HEK293 (cell line): ENCODE measurements around the gene ZNF594.
A peak's percentile ranks its signal among the peaks of the same experiment; 100 is the strongest.

ENCODE experiments used
- BCL11A ChIP-seq: fragments of 450-650 bp; formaldehyde crosslinking; IDR thresholded peaks from 2 replicates; pipeline ENCODE4 v1.5.1; 2016; ENCODE audit warnings: low read depth, missing biosample characterization, missing genetic modification characterization
- BCL6B ChIP-seq: fragments of 450-650 bp; formaldehyde crosslinking; IDR thresholded peaks from 2 replicates; pipeline ENCODE4 v1.5.1; 2017; ENCODE audit warnings: missing biosample characterization, missing genetic modification characterization
- EGR2 ChIP-seq: fragments of 450-650 bp; formaldehyde crosslinking; IDR thresholded peaks from 2 replicates; pipeline ENCODE4 v1.5.1; 2016; ENCODE audit warnings: low read depth, missing biosample characterization, missing genetic modification characterization
- HIC1 ChIP-seq: fragments of 450-650 bp; formaldehyde crosslinking; IDR thresholded peaks from 2 replicates; pipeline ENCODE4 v1.5.1; 2016; ENCODE audit warnings: missing biosample characterization, missing genetic modification characterization
- KLF17 ChIP-seq: fragments of 450-650 bp; formaldehyde crosslinking; IDR thresholded peaks from 2 replicates; pipeline ENCODE4 v1.5.1; 2016; ENCODE audit warnings: missing biosample characterization, missing genetic modification characterization
- OSR2 ChIP-seq: fragments of 450-650 bp; formaldehyde crosslinking; IDR thresholded peaks from 2 replicates; pipeline ENCODE4 v1.5.1; 2016; ENCODE audit warnings: missing biosample characterization, missing genetic modification characterization
- PBX3 ChIP-seq: sonication (generic); formaldehyde crosslinking; IDR thresholded peaks from 2 replicates; pipeline ENCODE4 v1.8.1; 2022; ENCODE audit warnings: mild to moderate bottlenecking, moderate library complexity, missing genetic modification reagents
- PRDM1 ChIP-seq: fragments of 450-650 bp; formaldehyde crosslinking; IDR thresholded peaks from 2 replicates; pipeline ENCODE4; 2016; ENCODE audit warnings: missing biosample characterization, missing genetic modification characterization
- PRDM10 ChIP-seq: fragments of 450-650 bp; formaldehyde crosslinking; IDR thresholded peaks from 2 replicates; pipeline ENCODE4 v1.5.1; 2016; ENCODE audit warnings: missing biosample characterization, missing genetic modification characterization
- PRDM4 ChIP-seq: fragments of 450-650 bp; formaldehyde crosslinking; IDR thresholded peaks from 2 replicates; pipeline ENCODE4 v1.5.1; 2017; ENCODE audit warnings: missing biosample characterization, missing genetic modification characterization
- REPIN1 ChIP-seq: fragments of 450-650 bp; formaldehyde crosslinking; IDR thresholded peaks from 2 replicates; pipeline ENCODE4 v1.5.1; 2017; ENCODE audit warnings: missing biosample characterization, missing genetic modification characterization, low read depth
- SCRT2 ChIP-seq: fragments of 450-650 bp; formaldehyde crosslinking; IDR thresholded peaks from 2 replicates; pipeline ENCODE4 v1.5.1; 2016; ENCODE audit warnings: missing biosample characterization, missing genetic modification characterization
- SP7 ChIP-seq: fragments of 450-650 bp; formaldehyde crosslinking; IDR thresholded peaks from 2 replicates; pipeline ENCODE4 v1.5.1; 2016; ENCODE audit warnings: missing biosample characterization, missing genetic modification characterization
- ZNF10 ChIP-seq: fragments of 450-650 bp; formaldehyde crosslinking; IDR thresholded peaks from 2 replicates; pipeline ENCODE4 v1.5.1; 2017; ENCODE audit warnings: missing biosample characterization, missing genetic modification characterization
- ZNF18 ChIP-seq: fragments of 450-650 bp; formaldehyde crosslinking; IDR thresholded peaks from 2 replicates; pipeline ENCODE4 v1.5.1; 2016; ENCODE audit warnings: missing biosample characterization, missing genetic modification characterization
- ZNF350 ChIP-seq: fragments of 450-650 bp; formaldehyde crosslinking; IDR thresholded peaks from 2 replicates; pipeline ENCODE4 v1.5.0; 2017; ENCODE audit warnings: missing biosample characterization, mild to moderate bottlenecking, missing genetic modification characterization
- ZNF354C ChIP-seq: fragments of 450-650 bp; formaldehyde crosslinking; IDR thresholded peaks from 2 replicates; pipeline ENCODE4 v1.5.1; 2016; ENCODE audit warnings: missing biosample characterization, missing genetic modification characterization, low read depth, borderline replicate concordance
- ZNF366 ChIP-seq: fragments of 450-650 bp; formaldehyde crosslinking; conservative IDR thresholded peaks from 2 replicates; pipeline ENCODE4 v1.5.1; 2016; ENCODE audit warnings: missing biosample characterization, missing genetic modification characterization
- ZNF549 ChIP-seq: fragments of 450-650 bp; IDR thresholded peaks from 2 replicates; pipeline ENCODE4 v1.5.1; 2018; ENCODE audit warnings: missing biosample characterization, missing genetic modification characterization, mild to moderate bottlenecking, inconsistent platforms, moderate library complexity
- ZNF555 ChIP-seq: fragments of 450-650 bp; formaldehyde crosslinking; conservative IDR thresholded peaks from 2 replicates; pipeline ENCODE4 v1.5.1; 2017; ENCODE audit warnings: missing biosample characterization, mild to moderate bottlenecking, missing genetic modification characterization, inconsistent platforms
- ZNF600 ChIP-seq: fragments of 450-650 bp; formaldehyde crosslinking; IDR thresholded peaks from 2 replicates; pipeline ENCODE4 v1.5.1; 2016; ENCODE audit warnings: missing biosample characterization, missing genetic modification characterization
- ZNF629 ChIP-seq: fragments of 450-650 bp; formaldehyde crosslinking; IDR thresholded peaks from 2 replicates; pipeline ENCODE4 v1.5.1; 2017; ENCODE audit warnings: missing biosample characterization, missing genetic modification characterization
- ZNF660 ChIP-seq: fragments of 450-650 bp; IDR thresholded peaks from 2 replicates; pipeline ENCODE4 v1.5.1; 2018; ENCODE audit warnings: missing biosample characterization, mild to moderate bottlenecking, missing genetic modification characterization
- ZNF747 ChIP-seq: fragments of 450-650 bp; formaldehyde crosslinking; IDR thresholded peaks from 2 replicates; pipeline ENCODE4 v1.5.1; 2016; ENCODE audit warnings: missing biosample characterization, missing genetic modification characterization
- ZSCAN30 ChIP-seq: fragments of 450-650 bp; IDR thresholded peaks from 2 replicates; pipeline ENCODE4 v1.5.1; 2018; ENCODE audit warnings: missing biosample characterization, mild to moderate bottlenecking, missing genetic modification characterization, moderate library complexity

Gene ZNF594

GRCh38 chr17:5191541-5192417 lies at the start of gene ZNF594 (continued):
- TF ChIP-seq BCL6B (tag by site-specific recombination) (no peak), SCRT2 (tag by site-specific recombination) (no peak), ZNF747 (tag by site-specific recombination) (no peak), HIC1 (tag by site-specific recombination) (no peak), OSR2 (tag by site-specific recombination) (no peak), REPIN1 (tag by site-specific recombination) (no peak), ZSCAN30 (tag by site-specific recombination) (0 out of 2 replicates have a peak, but pooled peaks have one; percentile 25), ZNF660 (peak; percentile 76), PRDM4 (tag by site-specific recombination) (no peak; the same call in 1 of the 2 replicates), BCL11A (tag by site-specific recombination) (no peak), ZNF600 (tag by site-specific recombination) (peak; percentile 74), ZNF549 (tag by site-specific recombination) (no peak), SP7 (tag by site-specific recombination) (peak; percentile 87), ZNF629 (peak; percentile 75), ZNF354C (tag by site-specific recombination) (no peak), PBX3 (CRISPR knock-in tag) (peak; percentile 89), ZNF18 (tag by site-specific recombination) (no peak), ZNF350 (no peak), ZNF366 (tag by site-specific recombination) (no peak), ZNF555 (tag by site-specific recombination) (no peak), PRDM1 (tag by site-specific recombination) (no peak), ZNF10 (tag by site-specific recombination) (peak; percentile 13; the same call in 1 of the 2 replicates), KLF17 (tag by site-specific recombination) (0 out of 2 replicates have a peak, but pooled peaks have one; percentile 82), PRDM10 (tag by site-specific recombination) (peak; percentile 66; the same call in 1 of the 2 replicates), EGR2 (tag by site-specific recombination) (no peak)
